Neural progenitor cell (in vitro differentiated cells): Measurements from ENCODE around the gene MAGI1.
"Not testable (repeated sequence)": the region's sequence is repeated elsewhere in the genome, so short reads cannot be mapped to it uniquely, and the experiment has no call there.

Experiments
- EZH2 ChIP-seq: fragments of 200-600 bp; sonication (generic); IDR thresholded peaks from 2 replicates; pipeline ENCODE4 v1.6.1; 2017; ENCODE audit warnings: antibody characterized with exemption, mild to moderate bottlenecking, moderate library complexity
- EZH2phosphoT487 ChIP-seq: fragments of 200-600 bp; sonication (generic); IDR thresholded peaks from 2 replicates; pipeline ENCODE4 v1.6.1; 2017; ENCODE audit warnings: antibody characterized with exemption
- TF ChIP-seq, protein P1 (sequence below): fragments of 200-600 bp; sonication (generic); IDR thresholded peaks from 2 replicates; pipeline ENCODE4 v1.5.1; 2017; ENCODE audit warnings: antibody characterized with exemption, mild to moderate bottlenecking

DNA sequence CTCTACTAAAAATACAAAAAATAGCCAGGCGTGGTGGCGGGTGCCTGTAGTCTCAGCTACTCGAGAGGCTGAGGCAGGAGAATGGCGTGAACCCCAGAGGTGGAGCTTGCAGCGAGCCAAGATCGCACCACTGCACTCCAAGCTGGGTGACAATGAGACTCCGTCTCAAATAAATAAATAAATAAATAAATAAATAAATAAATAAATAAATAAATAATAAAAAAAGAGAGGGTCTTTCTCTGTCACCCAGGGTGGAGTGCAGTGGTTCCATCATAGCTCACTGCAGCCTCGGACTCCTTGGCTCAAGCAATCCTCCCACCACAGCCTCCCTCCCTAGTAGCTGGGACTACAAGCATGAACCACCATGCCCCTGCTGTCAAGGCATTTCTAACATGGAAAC is 11.6 kb downstream of the MAGI1 start:
- TF ChIP-seq, protein P1, sequence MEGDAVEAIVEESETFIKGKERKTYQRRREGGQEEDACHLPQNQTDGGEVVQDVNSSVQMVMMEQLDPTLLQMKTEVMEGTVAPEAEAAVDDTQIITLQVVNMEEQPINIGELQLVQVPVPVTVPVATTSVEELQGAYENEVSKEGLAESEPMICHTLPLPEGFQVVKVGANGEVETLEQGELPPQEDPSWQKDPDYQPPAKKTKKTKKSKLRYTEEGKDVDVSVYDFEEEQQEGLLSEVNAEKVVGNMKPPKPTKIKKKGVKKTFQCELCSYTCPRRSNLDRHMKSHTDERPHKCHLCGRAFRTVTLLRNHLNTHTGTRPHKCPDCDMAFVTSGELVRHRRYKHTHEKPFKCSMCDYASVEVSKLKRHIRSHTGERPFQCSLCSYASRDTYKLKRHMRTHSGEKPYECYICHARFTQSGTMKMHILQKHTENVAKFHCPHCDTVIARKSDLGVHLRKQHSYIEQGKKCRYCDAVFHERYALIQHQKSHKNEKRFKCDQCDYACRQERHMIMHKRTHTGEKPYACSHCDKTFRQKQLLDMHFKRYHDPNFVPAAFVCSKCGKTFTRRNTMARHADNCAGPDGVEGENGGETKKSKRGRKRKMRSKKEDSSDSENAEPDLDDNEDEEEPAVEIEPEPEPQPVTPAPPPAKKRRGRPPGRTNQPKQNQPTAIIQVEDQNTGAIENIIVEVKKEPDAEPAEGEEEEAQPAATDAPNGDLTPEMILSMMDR = not testable (repeated sequence)
- TF ChIP-seq EZH2, EZH2phosphoT487: not testable (repeated sequence)
